Pancreas (tissue), 10 donors: ENCODE results near the gene STAM. TPM values are rescaled to one million over a fixed set of nuclear protein-coding genes. Genes with fewer than 3 reads are reported as not detected.

Experiments
- ATAC-seq, 4 donors: fragments of 200-7000 bp; cut with Tn5 transposase; one replicate each; pipeline versions ENCODE4 v1.8.0 to v1.9.1; 2020; ENCODE audit warnings: mild to moderate bottlenecking in 4 of 4, moderate library complexity in 4 of 4
- DNase-seq, 6 donors: peaks; one replicate each; pipeline ENCODE4 v3.0.0-alpha.2; 2020
- FAIRE-seq: peaks from 2 replicates; lab custom pipeline; 2012; peaks lifted over from hg19 to GRCh38; lab: Jason Lieb, UNC
- H3K27ac ChIP-seq, 4 donors: fragments of 200-600 bp; sonication (generic); 1 replicate in 3 of 4; 2 replicates in 1 of 4; pipeline versions ENCODE4 v1.5.0 to v1.8.0; 2020
- H3K27me3 ChIP-seq, 4 donors: fragments of 200-600 bp; one replicate each; pipeline ENCODE4 v1.8.0; 2021
- H3K36me3 ChIP-seq, 3 donors: fragments of 200-600 bp; sonication (generic) in 1 of 3; one replicate each; pipeline versions ENCODE4 v1.5.0 to v1.8.0; 2020 to 2021
- H3K4me1 ChIP-seq, 3 donors: fragments of 200-600 bp; one replicate each; pipeline ENCODE4 v1.8.0; 2021
- H3K4me3 ChIP-seq, 4 donors: fragments of 200-600 bp; sonication (generic) in 2 of 4; one replicate each; pipeline versions ENCODE4 v1.5.0 to v1.8.0; 2020 to 2021
- H3K9me3 ChIP-seq, 4 donors: fragments of 200-600 bp; one replicate each; pipeline ENCODE4 v1.8.0; 2021
- CTCF ChIP-seq, 4 donors: fragments of 200-600 bp; sonication (generic) in 3 of 4; IDR thresholded peaks; one replicate each; pipeline versions ENCODE4 v1.5.0 to v1.8.0; 2021; ENCODE audit warnings: antibody characterized with exemption in 4 of 4
- WGBS, 2 donors: extraction: QIAGEN DNeasy Blood & Tissue Kit; methylation state at CpG; one replicate each; pipeline ENCODE4 v1.1.7; 2013; 5-methylcytosine and 5-hydroxymethylcytosine counted together
- intact Hi-C, 3 donors: fragments of 100-400 bp; cut with DNase I; formaldehyde crosslinking; loops; one replicate each; pipeline versions ENCODE4 v1.11.1 to v1.14.2; 2022
- polyA plus RNA-seq, 2 donors: library from polyadenylated mRNA; stranded (reverse); fragments of 200-250 nt; gene quantifications; one replicate each; pipeline ENCODE4 v1.2.3, GENCODE V29; 2013
- total RNA-seq, 6 donors: library from RNA; stranded (reverse); fragmentation: NEBNext Ultra II Directional in 4 of 6; extraction: Animal tissue kit (Norgen Biotek cat#: 25700) in 4 of 6; gene quantifications; one replicate each; pipeline versions ENCODE4 v1.2.1 to v1.2.4, GENCODE V29; 2021 to 2023
- donor health status: healthy with polysubstance abuse.
- donor health status: DM: no; HTN: no; CAD: no; lungs with moderate emphysema.
- donor health status: DM: no; HTN: no; CAD: no.
- donor health status: control.
- donor health status: control.
- donor health status: Bipolar disorder and iron deficiency.
- donor health status: DM: yes; HTN: yes; CAD: no.
- donor health status: DM: no; HTN: no; CAD: no.
- donor health status: DM: no; HTN: no; CAD: no.
- donor health status: DM: yes; HTN: yes; CAD: no.

Gene STAM
- total and polyA plus RNA-seq, 8 donors = 5.4 to 15.4 (median 11.0) TPM

- Histone ChIP-seq H3K36me3 (no peaks in the 10 kb centered on the region), H3K27ac (no peak overlapping the region), H3K9me3 (no peaks in the 10 kb centered on the region), H3K4me3 (no peak overlapping the region), H3K4me1 (peaks cover 0 to 12% (median 0%) of the 10 kb centered on the region in 3 donors), H3K27me3 (no peaks in the 10 kb centered on the region)
- peak in 1 of 4 donors; percentile 14 for ATAC-seq
- no peak for FAIRE-seq
- no peak for DNase-seq
- whole genome bisulfite sequencing, 2 donors = 91 to 93% methylated on average over 5 of the region's 5 CpGs
- intact Hi-C loops = no loop called here
- no peak for TF ChIP-seq CTCF (IDR thresholded peaks at IDR 0.05)
Measured at GRCh38 chr10:17655567-17656146, 11.7 kb downstream of the STAM start.

- no peak overlapping the region for H3K4me3 ChIP-seq
- no peak for TF ChIP-seq CTCF (IDR thresholded peaks at IDR 0.05)
- H3K4me1 ChIP-seq = peaks cover 0 to 4% (median 0%) of the 10 kb centered on the region in 3 donors
- H3K9me3 ChIP-seq = no peaks in the 10 kb centered on the region
- ATAC-seq (no peak), FAIRE-seq (no peak), DNase-seq (no peak)
- intact Hi-C loops = no loop called here
- 77 to 88% methylated on average over 1 of the region's 1 CpG for WGBS, 2 donors
- H3K27me3 ChIP-seq = no peaks in the 10 kb centered on the region
- H3K27ac ChIP-seq = no peak overlapping the region
- H3K36me3 ChIP-seq = no peaks in the 10 kb centered on the region
Measured at GRCh38 chr10:17657103-17657500, 13.2 kb downstream of the STAM start.

- no peak for TF ChIP-seq CTCF (IDR thresholded peaks at IDR 0.05)
- H3K27me3 ChIP-seq = no peaks in the 10 kb centered on the region
- H3K9me3 ChIP-seq = no peaks in the 10 kb centered on the region
- no peak for FAIRE-seq
- H3K36me3 ChIP-seq = no peaks in the 10 kb centered on the region
- H3K27ac ChIP-seq = no peak overlapping the region
- WGBS, 2 donors = 91 to 93% methylated on average over 4 of the region's 4 CpGs
- H3K4me3 ChIP-seq = no peak overlapping the region
- no peak for DNase-seq
- intact Hi-C loops = no loop called here
- ATAC-seq = no peak
- peaks cover 0 to 5% (median 3%) of the 10 kb centered on the region in 3 donors for H3K4me1 ChIP-seq
Measured at GRCh38 chr10:17659365-17659764, 15.4 kb downstream of the STAM start.

GRCh38 chr10:17660921-17661320 lies 17.0 kb downstream of the STAM start:
- H3K27me3 ChIP-seq = no peaks in the 10 kb centered on the region
- H3K4me3 ChIP-seq = no peak overlapping the region
- no peak for TF ChIP-seq CTCF (IDR thresholded peaks at IDR 0.05)
- peaks cover 0 to 11% (median 3%) of the 10 kb centered on the region in 3 donors for H3K4me1 ChIP-seq
- H3K27ac ChIP-seq = no peak overlapping the region
- no peaks in the 10 kb centered on the region for H3K36me3 ChIP-seq
- no peaks in the 10 kb centered on the region for H3K9me3 ChIP-seq
- intact Hi-C loops = no loop called here
- ATAC-seq (no peak), DNase-seq (no peak), FAIRE-seq (no peak)

- no peak overlapping the region for H3K4me3 ChIP-seq
- no peak for ATAC-seq
Measured at GRCh38 chr10:17661510-17661909, 17.6 kb downstream of the STAM start.

More at GRCh38 chr10:17661510-17661909, 17.6 kb downstream of the STAM start:
- DNase-seq = no peak
- intact Hi-C loops = no loop called here
- no peak for TF ChIP-seq CTCF (IDR thresholded peaks at IDR 0.05)
- no peak for FAIRE-seq
- H3K27ac ChIP-seq = no peak overlapping the region
- H3K36me3 ChIP-seq = no peaks in the 10 kb centered on the region
- no peaks in the 10 kb centered on the region for H3K27me3 ChIP-seq
- peaks cover 0 to 11% (median 3%) of the 10 kb centered on the region in 3 donors for H3K4me1 ChIP-seq
- no peaks in the 10 kb centered on the region for H3K9me3 ChIP-seq
- WGBS, 2 donors = 87 to 92% methylated on average over 3 of the region's 3 CpGs
